ENCODE data around the gene IRF2BPL.

IRF2BPL gene

GRCh38 chr14:76985540-76986230 is 42.8 kb downstream of the IRF2BPL start:
- DNase-seq (ENCODE audit: low spot score) = no peak

GRCh38 chr14:76984787-76985375 is 43.6 kb downstream of the IRF2BPL start:
- no peak for DNase-seq (ENCODE audit: low spot score)

GRCh38 chr14:76984297-76984696 is 44.2 kb downstream of the IRF2BPL start:
- no peak for DNase-seq (ENCODE audit: low spot score)

- DNase-seq (ENCODE audit: low spot score) = no peak
Measured at GRCh38 chr14:76981670-76982069, 46.8 kb downstream of the IRF2BPL start.

GRCh38 chr14:76977793-76978720 is 50.5 kb downstream of the IRF2BPL start:
- no peak for DNase-seq (ENCODE audit: low spot score)

GRCh38 chr14:76976240-76977005 is 52.1 kb downstream of the IRF2BPL start:
- DNase-seq (ENCODE audit: low spot score) = no peak

GRCh38 chr14:76975812-76976211 is 52.7 kb downstream of the IRF2BPL start:
- DNase-seq (ENCODE audit: low spot score) = no peak

GRCh38 chr14:76975051-76975450 is 53.5 kb downstream of the IRF2BPL start:
- DNase-seq (ENCODE audit: low spot score) = no peak
